ENCODE measurements around the gene GCA. TPM values are rescaled to one million over a fixed set of nuclear protein-coding genes. Genes with fewer than 3 reads are reported as not detected.

GCA gene
- total and polyA plus RNA-seq, 2 of the 13 experiments (the other 11 are each of a cell fraction or from before 2014, with no cell fraction given) = 42.0 to 48.3 TPM

- TF ChIP-seq TARDBP (CRISPR knock-in tag; IDR thresholded peaks at IDR 0.05) (no peak), ZNF687 (CRISPR knock-in tag; IDR thresholded peaks at IDR 0.05) (peak; percentile 64; the same call in 1 of the 2 replicates), ARNT (IDR thresholded peaks at IDR 0.05) (no peak), ZBTB7A (CRISPR knock-in tag; IDR thresholded peaks at IDR 0.05) (no peak), HNF4A (CRISPR knock-in tag; IDR thresholded peaks at IDR 0.05) (peak; percentile 20), ZBTB14 (CRISPR knock-in tag; IDR thresholded peaks at IDR 0.05) (no peak), ZNF800 (CRISPR knock-in tag; IDR thresholded peaks at IDR 0.05) (no peak), ZNF253 (CRISPR knock-in tag; IDR thresholded peaks at IDR 0.05; ENCODE audit: borderline replicate concordance) (no peak), PHF5A (CRISPR knock-in tag; IDR thresholded peaks at IDR 0.05; ENCODE audit: low read depth, unreplicated experiment) (no peak), NCOA2 (CRISPR knock-in tag; IDR thresholded peaks at IDR 0.05) (peak; percentile 26; the same call in 1 of the 2 replicates), CEBPG (CRISPR knock-in tag; IDR thresholded peaks at IDR 0.05) (peak; percentile 40; the same call in 1 of the 2 replicates), ZNF788 (CRISPR knock-in tag; IDR thresholded peaks at IDR 0.05; ENCODE audit: borderline replicate concordance) (peak; percentile 40; the same call in 1 of the 2 replicates), ZNF510 (CRISPR knock-in tag; IDR thresholded peaks at IDR 0.05; ENCODE audit: low read depth) (no peak), MYC (CRISPR knock-in tag; IDR thresholded peaks at IDR 0.05; ENCODE audit: borderline replicate concordance) (0 out of 2 replicates have a peak, but pooled peaks have one; percentile 25), FIP1L1 (IDR thresholded peaks at IDR 0.05; ENCODE audit: borderline replicate concordance, insufficient read depth, low read depth, low read length) (no peak), ZNF205 (CRISPR knock-in tag; IDR thresholded peaks at IDR 0.05) (no peak; the same call in 1 of the 2 replicates), ZNF577 (CRISPR knock-in tag; IDR thresholded peaks at IDR 0.05; ENCODE audit: borderline replicate concordance, low read depth) (no peak), ZBTB42 (CRISPR knock-in tag; IDR thresholded peaks at IDR 0.05) (no peak; the same call in 1 of the 2 replicates), THAP11 (CRISPR knock-in tag; IDR thresholded peaks at IDR 0.05) (no peak), RFX5 (IDR thresholded peaks at IDR 0.05; ENCODE audit: low read depth, low read length) (no peak), SKI (IDR thresholded peaks at IDR 0.05; ENCODE audit: partially characterized antibody) (peak; percentile 8), HNRNPLL (IDR thresholded peaks at IDR 0.05; ENCODE audit: low read depth, low read length, poor library complexity, severe bottlenecking) (peak; percentile 33)
Measured at GRCh38 chr2:162318328-162319180, 25.4 kb upstream of the GCA start, which contains the start of gene IFIH1 (continued).
